ENCODE results near the gene COL28A1. TPM values are rescaled to one million over a fixed set of nuclear protein-coding genes. Genes with fewer than 3 reads are reported as not detected.

The COL28A1 gene
- total and polyA plus RNA-seq, 2 experiments from 2014 or later: 0.31 to 0.70 TPM

GRCh38 chr7:7331523-7331922 lies 204.2 kb downstream of the COL28A1 start:
- Histone ChIP-seq H3K4me3 (no peak overlapping the region), H3K27me3 (ENCODE audit: insufficient read depth) (no peaks in the 10 kb centered on the region), H2AFZ (no peak overlapping the region), H4K20me1 (replicated peaks; ENCODE audit: insufficient read depth) (no peaks in the 10 kb centered on the region), H3F3A (replicated peaks; ENCODE audit: low read depth) (no peaks in the 10 kb centered on the region), H3K4me1 (ENCODE audit: insufficient read depth) (no peaks in the 10 kb centered on the region), H3K4me2 (no peak overlapping the region), H3K36me3 (ENCODE audit: insufficient read depth) (no peaks in the 10 kb centered on the region), H3K79me2 (replicated peaks; ENCODE audit: insufficient read depth) (no peaks in the 10 kb centered on the region), H3K27ac (ENCODE audit: low read depth) (no peak overlapping the region), H3K9me2 (ENCODE audit: insufficient read depth) (peaks cover 11% of the 10 kb centered on the region)
- Mint-ChIP-seq H3K27me3 (ENCODE audit: insufficient read depth, low read depth, poor library complexity) (no peaks in the 10 kb centered on the region), H3K4me1 (no peaks in the 10 kb centered on the region), H3K9me3 (no peaks in the 10 kb centered on the region; the same call in 2 of the 3 replicates), H3K36me3 (ENCODE audit: low read depth) (no peaks in the 10 kb centered on the region), H3K27ac (no peak overlapping the region), H3K4me3 (no peak overlapping the region)
- TF ChIP-seq CREB1 (CRISPR knock-in tag; IDR thresholded peaks at IDR 0.05; ENCODE audit: low read depth): no peak
- no peak for TF ChIP-seq EZH2phosphoT487 (IDR thresholded peaks at IDR 0.05; ENCODE audit: unreplicated experiment)
- TF ChIP-seq ZNF114 (CRISPR knock-in tag; IDR thresholded peaks at IDR 0.05): no peak
- no peak for TF ChIP-seq POLR2AphosphoS5 (IDR thresholded peaks at IDR 0.05; ENCODE audit: low read depth)
- TF ChIP-seq, protein P1, sequence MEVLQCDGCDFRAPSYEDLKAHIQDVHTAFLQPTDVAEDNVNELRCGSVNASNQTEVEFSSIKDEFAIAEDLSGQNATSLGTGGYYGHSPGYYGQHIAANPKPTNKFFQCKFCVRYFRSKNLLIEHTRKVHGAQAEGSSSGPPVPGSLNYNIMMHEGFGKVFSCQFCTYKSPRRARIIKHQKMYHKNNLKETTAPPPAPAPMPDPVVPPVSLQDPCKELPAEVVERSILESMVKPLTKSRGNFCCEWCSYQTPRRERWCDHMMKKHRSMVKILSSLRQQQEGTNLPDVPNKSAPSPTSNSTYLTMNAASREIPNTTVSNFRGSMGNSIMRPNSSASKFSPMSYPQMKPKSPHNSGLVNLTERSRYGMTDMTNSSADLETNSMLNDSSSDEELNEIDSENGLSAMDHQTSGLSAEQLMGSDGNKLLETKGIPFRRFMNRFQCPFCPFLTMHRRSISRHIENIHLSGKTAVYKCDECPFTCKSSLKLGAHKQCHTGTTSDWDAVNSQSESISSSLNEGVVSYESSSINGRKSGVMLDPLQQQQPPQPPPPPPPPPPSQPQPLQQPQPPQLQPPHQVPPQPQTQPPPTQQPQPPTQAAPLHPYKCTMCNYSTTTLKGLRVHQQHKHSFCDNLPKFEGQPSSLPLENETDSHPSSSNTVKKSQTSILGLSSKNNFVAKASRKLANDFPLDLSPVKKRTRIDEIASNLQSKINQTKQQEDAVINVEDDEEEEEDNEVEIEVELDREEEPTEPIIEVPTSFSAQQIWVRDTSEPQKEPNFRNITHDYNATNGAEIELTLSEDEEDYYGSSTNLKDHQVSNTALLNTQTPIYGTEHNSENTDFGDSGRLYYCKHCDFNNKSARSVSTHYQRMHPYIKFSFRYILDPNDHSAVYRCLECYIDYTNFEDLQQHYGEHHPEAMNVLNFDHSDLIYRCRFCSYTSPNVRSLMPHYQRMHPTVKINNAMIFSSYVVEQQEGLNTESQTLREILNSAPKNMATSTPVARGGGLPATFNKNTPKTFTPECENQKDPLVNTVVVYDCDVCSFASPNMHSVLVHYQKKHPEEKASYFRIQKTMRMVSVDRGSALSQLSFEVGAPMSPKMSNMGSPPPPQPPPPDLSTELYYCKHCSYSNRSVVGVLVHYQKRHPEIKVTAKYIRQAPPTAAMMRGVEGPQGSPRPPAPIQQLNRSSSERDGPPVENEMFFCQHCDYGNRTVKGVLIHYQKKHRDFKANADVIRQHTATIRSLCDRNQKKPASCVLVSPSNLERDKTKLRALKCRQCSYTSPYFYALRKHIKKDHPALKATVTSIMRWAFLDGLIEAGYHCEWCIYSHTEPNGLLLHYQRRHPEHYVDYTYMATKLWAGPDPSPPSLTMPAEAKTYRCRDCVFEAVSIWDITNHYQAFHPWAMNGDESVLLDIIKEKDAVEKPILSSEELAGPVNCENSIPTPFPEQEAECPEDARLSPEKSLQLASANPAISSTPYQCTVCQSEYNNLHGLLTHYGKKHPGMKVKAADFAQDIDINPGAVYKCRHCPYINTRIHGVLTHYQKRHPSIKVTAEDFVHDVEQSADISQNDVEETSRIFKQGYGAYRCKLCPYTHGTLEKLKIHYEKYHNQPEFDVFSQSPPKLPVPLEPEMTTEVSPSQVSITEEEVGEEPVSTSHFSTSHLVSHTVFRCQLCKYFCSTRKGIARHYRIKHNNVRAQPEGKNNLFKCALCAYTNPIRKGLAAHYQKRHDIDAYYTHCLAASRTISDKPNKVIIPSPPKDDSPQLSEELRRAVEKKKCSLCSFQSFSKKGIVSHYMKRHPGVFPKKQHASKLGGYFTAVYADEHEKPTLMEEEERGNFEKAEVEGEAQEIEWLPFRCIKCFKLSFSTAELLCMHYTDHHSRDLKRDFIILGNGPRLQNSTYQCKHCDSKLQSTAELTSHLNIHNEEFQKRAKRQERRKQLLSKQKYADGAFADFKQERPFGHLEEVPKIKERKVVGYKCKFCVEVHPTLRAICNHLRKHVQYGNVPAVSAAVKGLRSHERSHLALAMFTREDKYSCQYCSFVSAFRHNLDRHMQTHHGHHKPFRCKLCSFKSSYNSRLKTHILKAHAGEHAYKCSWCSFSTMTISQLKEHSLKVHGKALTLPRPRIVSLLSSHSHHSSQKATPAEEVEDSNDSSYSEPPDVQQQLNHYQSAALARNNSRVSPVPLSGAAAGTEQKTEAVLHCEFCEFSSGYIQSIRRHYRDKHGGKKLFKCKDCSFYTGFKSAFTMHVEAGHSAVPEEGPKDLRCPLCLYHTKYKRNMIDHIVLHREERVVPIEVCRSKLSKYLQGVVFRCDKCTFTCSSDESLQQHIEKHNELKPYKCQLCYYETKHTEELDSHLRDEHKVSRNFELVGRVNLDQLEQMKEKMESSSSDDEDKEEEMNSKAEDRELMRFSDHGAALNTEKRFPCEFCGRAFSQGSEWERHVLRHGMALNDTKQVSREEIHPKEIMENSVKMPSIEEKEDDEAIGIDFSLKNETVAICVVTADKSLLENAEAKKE (CRISPR knock-in tag; IDR thresholded peaks at IDR 0.05): no peak
- no peak for TF ChIP-seq REST (IDR thresholded peaks at IDR 0.05; ENCODE audit: unreplicated experiment)
- no peak for TF ChIP-seq NANOG (IDR thresholded peaks at IDR 0.05; ENCODE audit: borderline replicate concordance)
- TF ChIP-seq EZH2 (IDR thresholded peaks at IDR 0.05; ENCODE audit: low read depth, unreplicated experiment): no peak
- no peak for TF ChIP-seq STAT1 (IDR thresholded peaks at IDR 0.05; ENCODE audit: unreplicated experiment)
- TF ChIP-seq ZNF331 (CRISPR knock-in tag; IDR thresholded peaks at IDR 0.05; ENCODE audit: low read depth): no peak
- TF ChIP-seq, protein P2, sequence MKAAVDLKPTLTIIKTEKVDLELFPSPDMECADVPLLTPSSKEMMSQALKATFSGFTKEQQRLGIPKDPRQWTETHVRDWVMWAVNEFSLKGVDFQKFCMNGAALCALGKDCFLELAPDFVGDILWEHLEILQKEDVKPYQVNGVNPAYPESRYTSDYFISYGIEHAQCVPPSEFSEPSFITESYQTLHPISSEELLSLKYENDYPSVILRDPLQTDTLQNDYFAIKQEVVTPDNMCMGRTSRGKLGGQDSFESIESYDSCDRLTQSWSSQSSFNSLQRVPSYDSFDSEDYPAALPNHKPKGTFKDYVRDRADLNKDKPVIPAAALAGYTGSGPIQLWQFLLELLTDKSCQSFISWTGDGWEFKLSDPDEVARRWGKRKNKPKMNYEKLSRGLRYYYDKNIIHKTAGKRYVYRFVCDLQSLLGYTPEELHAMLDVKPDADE (IDR thresholded peaks at IDR 0.05): no peak
- ATAC-seq: no peak
- no peak for DNase-seq (ENCODE audit: low spot score)
